HG02571 (cell line): ENCODE measurements around the gene PCGF2.

Experiments used
- ATAC-seq: cut with Tn5 transposase; IDR thresholded peaks from one replicate; pipeline ENCODE4 v1.9.1; 2021; ENCODE audit warnings: mild to moderate bottlenecking, moderate library complexity; ENCODE audit not compliant: unreplicated experiment

The PCGF2 gene

DNA sequence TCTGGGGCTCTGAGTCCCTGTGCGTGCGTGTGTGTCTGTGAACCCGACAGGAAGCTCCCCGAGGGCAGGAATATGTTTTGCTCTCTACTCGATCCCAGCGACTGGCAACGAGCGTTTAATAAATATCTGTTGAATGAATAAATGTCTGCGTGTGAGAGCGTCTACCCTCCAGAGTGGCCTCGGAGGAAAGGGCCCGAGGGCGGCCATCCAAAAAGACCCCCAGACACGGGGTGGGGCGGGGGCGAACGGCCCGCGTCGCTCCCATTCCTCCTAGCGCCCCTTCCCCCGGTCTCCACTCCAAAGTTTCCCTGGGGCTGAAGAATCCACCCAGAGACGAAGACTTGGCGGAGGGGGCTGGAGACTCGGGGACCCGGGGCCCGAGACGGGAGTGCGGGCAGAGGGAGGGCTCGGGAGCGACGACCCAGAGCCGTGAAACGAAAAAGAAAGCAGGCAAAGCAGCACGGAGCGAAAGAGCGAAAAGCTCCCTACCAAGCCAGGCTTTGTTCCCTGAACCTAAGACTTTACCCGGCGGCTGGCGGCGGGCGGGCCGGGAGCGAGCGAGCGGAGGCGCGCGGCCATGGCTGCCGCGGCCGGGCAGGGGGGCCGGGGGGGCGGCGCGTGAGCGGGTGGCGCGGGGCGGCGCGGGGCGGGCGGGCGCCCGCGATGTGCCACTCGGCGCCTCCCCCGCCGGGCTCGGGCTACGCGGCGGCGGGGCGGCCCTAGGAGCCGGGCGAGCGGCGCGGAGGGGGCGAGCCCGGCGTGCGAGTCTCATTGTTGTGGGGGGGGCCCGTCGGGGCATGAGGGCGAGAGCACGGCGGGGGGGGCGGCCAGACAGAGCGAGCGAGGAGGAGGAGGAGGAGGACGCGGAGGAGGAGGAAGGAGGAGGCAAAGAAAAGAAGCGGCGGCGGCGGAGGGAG lies 43.3 kb downstream of the PCGF2 start, which contains the start of gene MLLT6:
TSS of gene MLLT6 (plus strand) at position 668 of the 917 bp plus-strand sequence. CDS start 360 bp downstream, outside the sequence.
- ATAC-seq = no peak

DNA sequence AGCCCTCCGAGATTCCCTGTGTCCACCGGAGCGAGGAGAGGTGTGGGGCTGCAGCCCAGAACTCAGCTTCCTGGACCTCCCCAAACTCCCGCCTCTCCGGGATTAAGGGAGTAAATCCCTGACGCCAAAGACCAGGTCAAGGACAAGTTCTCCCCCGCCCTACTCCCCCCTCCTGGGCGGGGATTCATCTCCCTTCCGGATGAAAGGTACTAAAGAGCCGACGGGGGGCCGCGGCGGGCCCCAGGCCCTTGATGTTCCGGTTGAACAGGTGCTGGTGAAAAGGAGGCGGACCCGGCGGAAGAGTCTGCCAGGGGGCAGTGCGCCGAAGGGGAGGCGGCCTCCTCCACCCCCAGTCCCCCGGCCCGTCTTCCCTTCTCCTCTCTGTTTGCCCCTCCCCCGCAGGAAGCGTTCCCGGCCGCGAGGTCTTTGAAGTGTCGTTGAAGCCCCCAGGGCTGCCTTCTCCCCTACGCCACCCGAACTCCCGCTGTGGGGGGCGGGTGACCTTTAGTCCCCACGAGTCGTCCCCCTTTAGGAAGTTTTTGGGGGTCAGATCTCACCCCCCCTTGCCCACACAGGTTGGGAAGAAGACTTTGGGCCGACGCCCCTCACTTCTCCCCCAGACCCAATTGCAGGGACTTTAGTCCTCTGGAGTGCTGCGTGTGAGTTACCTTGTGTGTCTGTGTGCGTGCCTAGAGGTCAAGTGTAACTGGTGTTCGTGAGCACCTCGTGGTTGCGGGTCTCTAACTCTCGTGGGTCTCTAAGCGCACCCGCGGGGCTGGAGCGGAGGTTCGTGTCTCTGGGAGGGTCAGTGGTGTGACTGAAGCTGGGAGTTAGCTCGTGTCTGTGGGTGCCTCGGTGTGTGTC lies 44.2 kb downstream of the PCGF2 start:
- no peak for ATAC-seq

DNA sequence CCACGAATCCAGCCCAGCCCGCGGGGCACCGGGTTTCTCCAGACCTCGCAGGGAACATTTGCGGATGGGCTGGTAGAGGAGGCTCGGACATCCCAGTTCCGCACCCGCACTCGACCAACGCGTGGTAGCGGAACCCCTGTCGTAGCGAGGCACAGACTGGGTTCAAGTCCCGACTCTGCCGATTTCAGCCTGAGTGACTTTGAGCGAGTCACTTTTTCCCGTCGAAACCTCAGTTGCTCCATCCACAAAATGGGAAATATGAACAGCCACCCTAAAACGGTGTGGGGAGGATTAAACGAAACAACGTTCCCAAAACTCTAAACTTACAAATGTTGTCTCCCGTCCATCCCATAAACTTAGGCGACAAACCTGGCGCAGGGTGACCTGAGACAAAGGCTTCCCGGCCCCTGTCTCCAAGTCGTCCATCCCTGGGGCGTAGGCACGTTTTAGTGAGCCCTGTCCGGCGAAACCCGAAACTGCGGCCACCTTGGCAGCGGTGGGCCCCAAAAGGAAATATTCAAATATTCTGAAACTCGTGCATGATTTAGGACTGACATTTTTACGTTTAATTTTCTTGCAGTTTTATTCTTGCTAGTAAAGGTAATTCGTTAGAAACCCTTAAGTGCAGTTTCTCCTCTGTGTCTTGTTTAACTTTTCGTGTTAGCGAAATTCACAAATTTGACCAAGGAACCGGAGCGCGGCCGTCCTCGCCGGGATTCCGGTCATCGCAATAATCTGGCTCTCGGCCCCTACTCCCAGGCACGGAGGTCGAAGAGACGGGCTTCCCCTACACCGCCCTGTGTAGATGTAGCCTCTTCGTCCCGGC lies 45.0 kb downstream of the PCGF2 start:
- ATAC-seq = no peak

DNA sequence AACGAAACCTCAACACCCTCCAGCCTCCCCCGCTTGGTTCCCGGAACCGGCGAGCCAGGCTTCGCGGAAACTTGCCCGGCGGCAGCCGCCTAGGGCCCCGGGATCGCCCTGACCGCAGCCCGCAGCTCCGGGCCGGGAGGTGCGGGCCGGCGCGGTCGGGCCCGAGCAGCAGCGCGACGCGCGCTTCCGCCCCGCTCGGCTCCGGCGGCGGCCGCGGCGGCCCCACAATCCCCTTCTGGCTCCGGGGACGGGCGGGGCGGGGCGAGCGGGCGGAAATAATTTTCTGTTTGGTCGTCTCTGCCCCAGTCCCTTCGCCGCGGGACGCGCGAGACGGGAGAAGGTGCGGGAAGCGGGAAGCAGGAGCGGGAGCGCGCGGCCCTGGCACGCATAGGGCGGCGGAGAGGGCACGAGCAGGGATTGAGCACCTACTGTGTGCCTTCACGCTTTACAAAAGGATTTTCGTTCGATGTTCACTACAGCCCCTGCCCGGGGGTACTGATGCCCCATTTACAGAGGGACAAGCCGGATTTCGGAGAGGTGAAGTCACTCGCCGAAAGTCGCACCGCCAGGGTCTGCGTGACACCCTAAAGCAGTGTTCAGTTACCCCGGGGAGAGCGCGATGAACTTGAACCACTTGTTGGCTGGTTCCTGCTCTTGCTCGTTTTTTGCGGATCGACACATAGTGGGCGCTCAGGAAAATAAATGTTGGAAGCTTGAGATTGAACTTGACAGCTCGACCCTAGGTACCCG lies 45.8 kb downstream of the PCGF2 start:
- ATAC-seq = no peak

DNA sequence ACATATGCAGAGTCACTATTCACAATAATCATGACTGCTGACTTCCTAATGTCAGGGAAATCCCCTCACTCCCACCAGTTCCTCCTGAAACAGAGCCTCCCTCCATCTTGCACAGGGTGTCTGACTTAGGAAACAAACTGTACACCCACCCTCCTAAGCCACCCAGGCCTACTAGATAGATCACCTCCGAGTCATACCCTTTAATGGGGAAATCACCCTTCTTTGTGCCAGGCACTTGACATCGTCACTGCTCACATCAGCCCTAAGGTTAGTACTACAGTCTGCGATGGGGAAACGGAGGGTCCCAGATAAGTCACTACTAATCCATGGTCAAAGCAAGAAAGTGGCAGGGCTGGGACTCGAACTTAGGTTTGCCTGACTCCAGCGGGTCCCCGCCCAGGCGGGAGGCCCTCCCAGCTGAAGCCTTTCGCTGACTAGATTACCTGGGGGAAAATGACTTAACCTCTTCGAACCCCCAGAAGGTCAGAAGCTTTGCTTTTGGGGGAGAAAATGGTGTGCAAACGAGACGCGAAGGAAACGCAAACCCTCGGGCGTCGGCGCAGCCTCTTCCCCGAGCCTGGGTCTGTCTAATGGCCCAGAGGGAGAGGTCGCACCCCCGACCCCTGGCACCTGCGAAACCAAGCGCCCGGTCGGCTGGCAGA lies 46.5 kb downstream of the PCGF2 start:
- ATAC-seq = no peak

DNA sequence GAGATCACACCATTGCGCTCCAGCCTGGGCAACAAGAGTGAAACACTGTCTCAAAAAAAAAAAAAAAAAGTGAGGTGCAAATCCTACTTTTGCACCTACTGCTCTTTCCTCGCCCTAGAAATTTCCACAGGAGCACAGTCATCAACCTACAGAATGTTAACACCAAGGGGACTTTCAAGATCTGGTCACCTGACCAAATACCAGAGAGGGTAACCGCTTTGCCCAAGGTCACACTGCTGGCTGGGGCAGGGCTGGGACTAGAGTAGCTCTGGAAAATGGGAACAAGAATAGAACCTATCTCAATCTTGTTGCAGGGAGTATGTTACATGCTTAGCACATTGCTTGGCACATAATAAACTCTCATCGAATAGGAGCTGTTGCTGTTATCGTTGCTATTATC lies 49.4 kb downstream of the PCGF2 start:
- ATAC-seq = no peak

DNA sequence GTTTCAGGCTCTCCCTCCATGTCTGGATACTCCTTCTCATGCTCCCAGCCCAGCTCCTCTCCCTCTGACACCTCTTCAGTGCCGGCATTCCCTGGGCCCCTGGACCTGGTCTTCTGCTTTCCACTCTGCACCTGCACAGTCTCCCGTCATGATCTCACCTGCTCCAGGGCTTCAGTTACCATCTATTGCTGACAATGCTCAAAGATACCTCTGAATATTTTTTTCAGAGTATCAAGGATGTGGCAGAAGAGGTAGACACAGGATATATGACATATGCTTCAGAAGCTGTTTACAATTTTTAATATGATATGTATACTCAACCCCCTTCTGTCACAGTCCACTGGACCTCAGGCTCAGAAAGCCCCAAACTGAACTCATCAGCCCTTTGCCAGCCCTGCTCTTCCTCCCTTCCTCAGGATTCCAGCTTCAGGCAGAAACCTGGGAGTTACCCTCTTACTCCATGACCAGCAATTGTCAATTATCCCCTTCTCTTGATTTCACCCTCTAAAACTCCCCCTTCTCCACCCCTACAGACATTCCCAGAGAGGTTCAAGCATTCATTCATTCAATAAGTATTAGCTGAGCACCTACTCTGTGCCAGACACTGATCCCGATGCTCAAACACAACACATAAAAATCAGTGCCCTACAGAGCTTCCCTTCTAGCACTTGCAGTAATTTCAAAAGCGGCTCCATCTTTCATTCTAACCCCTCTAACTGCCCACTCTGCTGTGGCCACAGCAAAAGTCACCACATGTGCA lies 50.9 kb downstream of the PCGF2 start:
- ATAC-seq = no peak

DNA sequence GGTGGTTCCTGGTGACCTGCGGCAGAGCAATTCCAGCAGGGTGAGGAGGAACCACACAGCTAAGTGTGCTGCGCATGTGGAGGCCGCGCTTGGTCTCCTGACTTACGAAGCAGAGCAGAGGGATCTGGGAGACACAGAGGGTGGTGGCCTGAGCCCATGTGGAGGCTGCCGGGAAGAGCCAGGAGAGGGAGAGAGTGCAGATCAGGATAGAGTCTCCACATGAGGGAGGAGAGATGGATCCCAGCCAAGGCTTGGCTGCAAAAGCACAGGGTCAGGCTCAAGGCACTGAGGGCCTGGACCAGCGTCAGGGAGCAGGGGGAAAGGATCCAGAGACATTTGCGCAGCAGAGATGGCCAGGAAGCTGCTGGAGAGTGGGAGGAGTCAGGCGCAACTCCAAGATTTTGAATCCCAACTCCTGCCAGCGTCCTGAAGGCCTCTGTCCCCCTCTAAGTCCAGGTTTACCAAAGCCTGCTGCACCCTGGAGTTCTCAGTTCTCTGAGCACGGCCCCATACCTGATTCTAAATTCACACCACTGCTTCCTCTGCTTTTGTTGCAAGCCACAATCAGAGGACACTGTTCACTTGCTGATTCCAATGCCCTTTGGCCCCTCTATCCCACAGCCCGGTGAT lies 54.3 kb downstream of the PCGF2 start:
- ATAC-seq = no peak

DNA sequence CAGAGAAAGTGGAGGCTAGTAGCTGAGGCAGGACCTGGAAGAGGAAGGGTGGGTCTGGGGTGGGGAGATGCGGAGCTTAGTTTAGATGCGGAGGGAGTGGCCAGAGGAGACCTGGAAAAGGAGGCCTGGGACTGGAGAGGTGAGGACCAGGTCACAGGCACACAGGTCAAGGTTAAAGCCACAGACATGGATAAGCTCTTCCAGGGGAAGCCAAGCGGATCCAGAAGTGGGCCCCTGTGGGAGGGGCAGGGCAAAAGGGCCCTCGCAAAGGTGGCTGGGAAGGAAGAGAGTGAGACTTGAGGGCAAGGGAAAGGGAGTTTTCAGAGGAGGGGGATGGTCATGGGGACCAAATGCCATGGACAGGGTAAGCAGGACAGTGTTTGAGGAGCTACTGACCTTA lies 57.0 kb downstream of the PCGF2 start:
- ATAC-seq = no peak

DNA sequence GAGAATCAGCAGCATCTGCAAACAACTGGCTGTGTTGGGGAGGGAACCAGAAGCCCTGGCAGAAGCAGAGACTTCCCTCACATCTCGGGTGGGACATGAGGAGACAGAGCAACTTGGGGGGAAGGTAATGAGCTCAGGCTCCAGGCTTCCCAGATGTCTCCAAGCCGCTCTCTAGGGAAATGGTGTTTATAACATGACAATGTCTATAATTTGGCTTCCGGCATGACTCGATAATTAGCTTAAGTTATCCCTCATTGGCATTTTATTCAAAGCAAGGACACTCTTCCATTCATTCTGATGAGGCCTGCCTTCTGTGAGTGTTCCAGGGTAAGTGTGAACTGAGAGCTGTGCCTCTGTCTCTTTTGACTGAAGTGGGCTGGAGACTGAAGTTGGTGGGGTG lies 57.8 kb downstream of the PCGF2 start:
- ATAC-seq = no peak

DNA sequence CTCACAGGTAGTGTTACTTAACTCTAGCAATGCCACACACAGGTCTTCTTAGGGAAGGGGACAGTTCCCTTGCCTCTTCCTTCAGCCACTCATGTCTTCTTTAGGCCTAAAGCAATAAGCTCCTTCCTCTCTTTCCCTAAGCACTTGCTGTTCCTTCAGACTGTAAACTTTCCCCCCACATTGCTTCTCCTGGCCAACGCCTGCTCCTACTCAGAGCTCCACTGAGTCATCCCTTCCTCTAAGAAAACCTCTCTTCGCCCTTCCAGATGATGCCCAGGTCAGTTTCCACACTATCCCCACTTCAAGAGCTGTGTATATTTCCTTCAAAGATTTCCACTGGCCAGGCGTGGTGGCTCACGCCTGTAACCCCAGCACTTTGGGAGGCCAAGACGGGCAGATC lies 60.9 kb downstream of the PCGF2 start:
- ATAC-seq = no peak

DNA sequence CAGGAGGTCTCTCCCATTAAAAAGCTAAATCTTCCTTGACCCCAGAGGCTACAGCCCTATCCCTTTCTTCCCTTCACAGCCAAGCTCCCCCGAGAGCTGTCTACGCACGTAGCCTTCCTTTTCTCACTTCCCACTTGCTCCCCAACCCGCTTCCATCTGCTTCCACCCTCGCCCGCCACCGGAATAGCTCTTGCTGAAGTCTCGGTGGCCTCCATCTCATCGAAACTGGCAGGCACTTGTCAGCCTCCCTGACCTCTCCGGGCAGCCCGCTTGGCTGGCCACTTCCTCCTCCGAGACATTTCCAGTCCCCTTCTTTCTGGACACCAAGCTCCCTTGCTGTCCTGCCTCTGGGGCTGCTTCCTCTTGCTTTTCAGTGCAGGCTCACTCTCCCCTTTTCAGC lies 62.6 kb downstream of the PCGF2 start:
- ATAC-seq = no peak
